Femur (tissue), 1 donor: ENCODE results near the gene JAM2.

ENCODE experiments used
- DNase-seq: peaks from one replicate; pipeline ENCODE4 v3.0.0-alpha.2; 2017

The JAM2 gene

DNA sequence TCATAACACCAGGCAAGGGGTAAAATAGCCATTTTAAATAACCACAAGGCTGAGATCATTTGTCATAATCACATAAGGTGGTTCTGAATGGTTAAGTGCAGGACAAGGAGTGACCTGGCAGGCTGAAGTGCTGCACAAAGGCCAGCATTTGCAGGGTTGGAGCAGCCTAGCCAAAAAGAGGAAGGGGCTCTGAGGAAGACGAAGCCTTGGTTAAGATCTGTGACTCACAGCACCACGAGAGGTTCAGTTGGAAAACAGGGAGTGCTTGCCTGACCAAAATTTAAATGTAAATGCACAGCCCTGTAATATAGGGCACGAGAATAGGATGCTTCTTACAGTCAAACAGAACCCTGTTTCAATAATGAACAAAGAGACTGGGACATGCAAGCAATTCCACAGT, 83.6 kb downstream of the JAM2 start:
- DNase-seq = no peak

DNA sequence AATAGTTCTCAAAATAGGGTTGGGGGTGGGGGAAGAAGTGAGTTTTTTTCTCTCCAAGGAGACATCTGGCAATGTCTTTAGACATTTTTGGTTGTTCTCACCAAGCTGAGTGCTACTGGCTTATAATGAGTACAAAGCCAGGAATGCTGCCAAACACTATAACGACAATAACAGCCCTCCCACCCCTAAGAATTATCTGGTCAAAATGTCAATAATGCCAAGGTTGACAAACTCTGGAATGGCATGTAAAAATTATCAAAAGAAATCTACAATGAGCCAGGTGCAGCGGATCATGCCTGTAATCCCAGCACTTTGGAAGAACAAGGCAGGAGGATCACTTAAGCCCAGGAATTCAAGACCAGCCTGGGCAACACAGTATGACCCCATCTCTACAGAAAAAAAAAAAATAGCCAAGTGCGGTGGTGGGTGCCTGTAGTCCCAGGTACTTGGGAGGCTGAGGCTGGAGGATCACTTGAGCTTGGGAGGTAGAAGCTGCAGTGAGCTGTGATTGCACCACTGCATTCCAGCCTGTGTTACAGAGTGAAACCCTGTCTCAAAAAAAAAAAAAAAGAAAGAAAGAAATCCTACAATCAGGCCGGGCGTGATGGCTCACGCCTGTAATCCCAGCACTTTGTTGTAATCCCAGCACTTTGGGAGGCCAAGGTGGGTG, 93.2 kb downstream of the JAM2 start:
- DNase-seq = no peak

DNA sequence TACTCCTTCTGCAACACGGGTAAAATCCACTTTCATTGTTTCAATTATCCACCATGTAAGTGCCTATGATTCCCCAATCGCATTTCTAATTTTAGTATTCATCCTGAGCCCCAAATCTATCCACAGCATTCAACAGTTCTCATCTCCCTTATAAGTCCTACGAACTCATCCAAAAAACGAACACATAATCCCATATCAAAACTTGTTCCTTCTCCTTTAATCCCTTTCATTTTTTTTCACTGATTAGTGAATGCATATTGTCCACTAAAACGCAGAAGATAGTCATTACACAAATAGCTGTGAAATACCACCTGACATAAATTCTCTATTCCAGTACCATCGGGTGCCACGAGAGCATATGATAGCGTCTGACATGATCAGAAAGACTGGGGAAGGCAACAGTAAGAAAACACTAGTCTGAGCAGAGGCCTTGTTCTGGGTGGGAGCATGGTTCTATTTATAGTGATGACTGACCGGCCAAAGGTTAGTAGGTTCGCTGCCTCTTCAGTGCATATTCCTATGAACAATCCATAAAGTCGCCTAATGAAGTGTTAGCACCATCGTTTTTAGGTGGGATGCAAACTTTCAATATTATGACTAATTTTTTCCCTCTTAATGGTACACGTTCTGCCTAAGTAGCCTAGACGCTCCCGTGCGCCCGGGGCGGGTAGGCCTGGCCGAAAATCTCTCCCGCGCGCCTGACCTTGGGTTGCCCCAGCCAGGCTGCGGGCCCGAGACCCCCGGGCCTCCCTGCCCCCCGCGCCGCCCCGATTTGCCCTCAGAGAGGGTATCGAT, 95.0 kb downstream of the JAM2 start:
- peak; percentile 33 for DNase-seq

DNA sequence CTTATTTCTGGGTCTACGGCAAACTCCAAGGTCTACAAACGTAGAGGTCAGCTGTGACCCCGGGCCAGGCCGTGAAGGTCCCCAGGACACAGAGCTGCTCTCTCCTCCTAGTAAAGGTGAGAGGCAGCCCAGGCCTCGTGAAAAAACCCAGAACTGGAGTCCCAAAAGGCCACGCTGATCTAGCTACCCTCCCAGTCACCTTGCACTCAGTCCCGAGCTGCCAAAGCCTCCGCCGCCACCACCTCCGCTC, 95.5 kb downstream of the JAM2 start:
- DNase-seq = no peak

DNA sequence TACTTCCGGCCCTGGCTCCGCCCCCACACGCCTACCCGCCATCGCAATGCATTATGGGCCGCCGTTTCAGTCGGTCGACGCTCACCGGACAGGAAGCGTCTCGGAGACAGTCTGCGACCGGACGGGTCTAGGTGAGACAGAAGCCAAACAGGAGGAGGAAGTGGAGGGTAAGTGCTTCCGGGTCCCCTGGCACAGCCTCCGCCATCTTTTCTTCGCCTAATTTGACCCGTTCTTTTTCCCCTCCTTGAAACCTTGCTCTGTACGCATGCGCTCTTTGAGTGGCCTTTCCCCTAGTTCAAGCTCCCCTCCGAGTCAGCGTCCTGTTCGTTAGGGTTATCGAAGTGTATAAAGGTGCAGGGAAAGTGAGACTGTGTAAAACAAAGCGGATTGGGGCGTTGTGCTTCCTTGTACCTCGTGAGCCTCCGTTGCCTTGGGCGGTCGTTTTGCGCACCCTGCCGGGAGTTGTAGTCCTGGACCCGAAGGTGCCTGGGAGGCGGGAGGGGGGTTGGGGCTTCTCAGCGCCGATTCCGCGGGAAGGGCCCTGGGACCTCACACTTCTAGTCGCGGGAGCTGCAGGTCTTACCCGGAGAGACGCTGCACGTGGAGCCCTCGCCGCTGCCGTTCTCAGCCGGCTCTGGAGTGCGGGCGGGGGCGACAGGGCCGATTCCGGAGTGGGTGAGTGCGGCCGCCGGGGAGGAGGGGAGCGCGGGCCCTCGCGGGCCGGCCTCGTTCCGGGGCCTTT, 96.0 kb downstream of the JAM2 start, which contains the start of the genes ATP5PF and GABPA:
Gene ATP5PF (minus strand): TSS at position 1 of the 742 bp plus-strand sequence. CDS start 5,110 bp downstream, outside the sequence.
Gene GABPA (plus strand): TSS at position 69 of the 742 bp plus-strand sequence. CDS start 6,627 bp downstream, outside the sequence.
- peak; percentile 97 for DNase-seq

DNA sequence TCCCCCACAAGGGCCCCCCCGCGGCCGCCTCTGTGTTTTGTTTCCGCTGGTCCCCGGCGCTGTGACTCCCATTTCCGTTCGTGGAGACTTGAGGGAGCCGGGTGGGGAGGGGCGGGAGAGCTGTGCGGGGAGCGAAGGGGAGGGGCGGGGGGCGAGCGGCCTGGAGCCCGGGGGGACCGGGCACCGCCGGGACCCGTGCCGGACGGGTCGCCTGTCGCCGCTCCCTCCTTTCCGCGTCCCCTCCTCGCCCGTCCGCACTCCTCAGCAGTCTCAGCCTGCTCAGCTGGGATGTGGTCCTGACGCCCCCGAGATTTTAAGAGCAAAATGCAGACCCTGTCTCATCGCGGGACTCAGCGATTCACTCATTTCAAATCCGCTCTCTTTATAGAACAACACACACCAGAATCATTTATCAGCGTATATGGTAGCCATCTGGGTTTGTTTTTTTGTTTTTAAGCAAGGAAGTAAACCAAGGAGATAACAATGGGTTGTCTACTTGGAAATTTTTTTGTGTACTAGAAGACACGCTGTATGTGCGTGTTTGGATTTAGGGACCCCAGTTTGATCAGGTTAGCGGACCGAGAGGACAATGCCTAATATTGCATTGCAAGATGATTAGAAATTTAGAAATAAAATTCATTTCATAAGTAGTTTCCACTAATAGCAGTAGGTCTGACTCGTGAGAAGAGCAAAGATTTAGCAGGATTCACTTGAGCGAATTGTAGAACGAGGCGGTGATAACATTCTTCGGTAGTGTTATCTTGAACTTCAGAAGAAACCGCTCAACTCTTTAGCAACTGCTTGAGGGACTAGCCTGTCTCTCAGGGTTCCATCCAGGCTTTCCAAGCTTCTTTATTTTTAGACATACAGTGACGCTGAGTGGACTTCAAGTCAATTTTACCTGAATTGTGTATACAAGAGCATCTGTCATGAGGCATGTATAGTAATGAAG, 96.9 kb downstream of the JAM2 start:
- DNase-seq = peak; percentile 92

DNA sequence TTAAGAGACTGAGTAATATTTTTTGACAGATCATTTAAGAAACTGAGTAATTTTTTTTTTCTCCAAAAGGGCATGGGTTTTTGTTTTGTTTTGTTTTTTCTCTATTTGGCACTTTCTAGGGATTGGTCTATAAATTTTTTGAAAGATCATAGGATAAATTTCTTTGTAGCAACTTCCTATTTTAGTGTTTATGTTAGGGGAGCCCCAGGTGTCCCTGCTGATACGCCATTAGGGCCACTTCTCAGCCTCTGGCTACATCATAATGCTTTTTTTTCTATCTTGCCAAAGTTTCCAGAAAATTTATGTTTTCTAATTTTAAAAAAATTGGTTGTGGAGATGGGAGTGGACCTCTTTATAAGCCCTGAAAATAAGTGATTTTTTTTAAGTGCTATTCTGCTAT, 98.4 kb downstream of the JAM2 start:
- no peak for DNase-seq

DNA sequence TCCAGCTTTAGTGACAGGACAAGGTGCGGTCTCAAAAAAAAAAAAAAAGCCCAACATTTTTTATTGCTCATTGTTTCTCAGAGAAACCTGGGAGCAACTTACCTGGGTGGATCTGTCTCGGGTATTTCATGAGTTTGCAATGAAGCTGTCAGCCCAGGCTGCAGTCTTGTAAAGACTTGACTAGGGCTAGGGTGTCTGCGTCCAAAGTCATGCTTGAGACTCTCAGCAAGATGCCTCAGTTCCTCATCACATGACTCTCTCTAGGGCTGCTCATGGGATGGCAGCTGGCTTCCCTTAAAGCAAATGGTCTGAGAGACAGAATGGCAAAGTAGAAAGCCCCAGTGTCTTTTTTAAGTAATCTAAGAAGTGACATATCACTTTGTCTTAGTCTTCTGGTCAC, 103.8 kb downstream of the JAM2 start:
- DNase-seq = no peak

DNA sequence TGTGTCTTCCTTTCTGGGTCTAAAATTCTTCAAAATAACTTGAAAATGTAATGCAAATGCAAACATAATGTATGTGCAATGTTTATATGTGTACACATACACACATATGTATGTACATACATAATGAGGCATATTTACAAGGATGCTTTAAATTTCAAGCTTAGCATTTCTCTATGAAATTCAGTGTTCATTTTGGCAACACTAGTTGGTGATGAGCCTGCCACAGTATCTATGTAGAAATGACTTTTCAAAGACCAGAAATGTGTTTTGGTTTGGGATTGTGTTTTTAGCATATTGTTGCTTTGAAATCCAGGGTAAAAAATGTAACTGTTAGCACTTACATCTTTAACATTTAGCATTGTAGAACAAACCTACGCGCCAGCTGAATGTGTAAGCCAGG, 105.8 kb downstream of the JAM2 start:
- DNase-seq = no peak

DNA sequence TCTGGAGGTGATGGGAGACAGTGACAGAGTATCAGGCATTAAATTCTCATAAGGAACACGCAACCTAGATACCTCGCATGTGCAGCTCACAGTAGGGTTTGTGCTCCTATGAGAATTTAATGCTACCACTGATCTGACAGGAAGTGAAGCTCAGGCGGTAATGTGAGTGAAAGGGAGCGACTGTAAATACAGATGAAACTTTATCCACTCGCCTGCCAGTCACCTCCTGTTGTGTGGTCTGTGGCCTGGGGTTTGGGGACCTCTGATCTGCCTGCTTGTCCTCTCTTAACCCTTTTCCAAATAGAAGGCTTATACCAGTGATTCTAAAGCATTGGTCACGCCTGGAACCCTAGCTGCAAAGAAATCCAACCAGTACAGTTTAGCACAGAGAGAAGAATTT, 111.0 kb downstream of the JAM2 start:
- DNase-seq = peak; percentile 40

DNA sequence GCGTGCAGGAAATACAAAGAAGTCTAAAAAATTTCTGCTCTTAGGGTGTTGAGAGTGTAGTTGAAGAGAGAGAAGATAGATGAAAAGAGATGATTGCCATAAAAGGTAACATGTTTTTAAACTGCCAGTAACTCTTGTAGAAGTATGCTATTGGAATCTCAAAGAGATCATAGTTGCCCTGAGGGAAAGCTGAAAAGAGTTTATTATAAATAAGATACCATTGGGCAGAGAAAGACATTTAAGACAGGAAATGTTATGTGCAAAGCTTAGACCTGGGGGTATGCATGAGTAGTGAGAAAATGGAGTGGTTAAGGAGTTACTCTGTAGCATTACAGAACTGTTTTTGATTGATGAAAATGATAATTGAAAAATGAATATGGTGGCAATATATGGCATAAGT, 113.4 kb downstream of the JAM2 start:
- DNase-seq = no peak

DNA sequence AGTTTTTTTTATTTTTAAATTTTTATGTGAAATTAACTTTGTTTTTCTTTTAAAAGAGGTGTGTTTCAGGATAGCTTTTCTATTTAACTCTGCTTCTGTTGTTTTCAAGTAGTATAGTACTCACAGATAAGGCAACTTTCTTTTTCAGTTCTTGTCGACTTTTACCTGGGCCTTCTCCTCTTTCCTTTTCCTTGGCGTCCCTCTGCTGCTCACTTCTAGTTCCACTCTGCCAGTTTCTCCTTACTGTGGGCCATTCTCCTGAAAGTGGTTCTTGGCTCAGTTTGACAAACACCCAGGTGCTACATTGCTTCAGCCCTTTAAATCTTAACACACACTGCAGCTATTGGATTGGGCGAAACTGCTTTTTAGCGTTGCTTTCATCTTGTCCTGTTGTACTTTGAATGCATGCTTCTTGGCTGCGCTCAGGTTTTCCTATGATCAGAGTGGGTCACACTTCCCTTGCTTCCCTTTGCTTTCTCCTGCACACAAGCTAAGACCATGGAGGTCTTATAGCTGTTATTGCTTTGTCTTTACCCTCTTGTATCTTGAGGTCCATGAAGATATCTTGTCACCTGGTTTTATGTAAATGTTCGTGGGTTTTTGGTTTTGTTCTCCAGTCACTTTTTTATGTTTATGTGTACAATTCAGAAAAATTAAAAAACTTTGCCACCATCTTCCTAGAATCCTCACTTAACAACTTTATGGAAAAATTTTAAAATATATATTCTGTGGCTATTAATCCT, 117.3 kb downstream of the JAM2 start:
- no peak for DNase-seq

DNA sequence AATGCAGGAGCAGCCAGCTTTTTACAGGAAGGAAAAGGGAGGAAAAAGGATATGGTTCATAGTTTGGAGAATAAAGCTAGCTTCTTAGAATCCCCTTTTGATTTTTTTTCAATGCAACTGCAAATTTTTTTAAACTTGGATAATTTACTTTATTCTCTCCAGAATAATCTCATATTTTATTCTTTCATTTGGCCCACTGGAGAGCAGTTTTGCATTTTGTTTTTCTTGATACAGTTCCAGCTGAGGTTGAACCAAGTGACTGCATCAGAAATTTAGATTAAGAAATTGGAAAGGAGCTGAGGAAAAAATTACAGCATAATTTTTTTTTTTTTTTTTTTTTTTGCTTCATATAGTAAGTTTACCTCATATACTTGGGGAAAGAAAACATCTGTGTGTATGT, 118.5 kb downstream of the JAM2 start:
- DNase-seq = no peak

DNA sequence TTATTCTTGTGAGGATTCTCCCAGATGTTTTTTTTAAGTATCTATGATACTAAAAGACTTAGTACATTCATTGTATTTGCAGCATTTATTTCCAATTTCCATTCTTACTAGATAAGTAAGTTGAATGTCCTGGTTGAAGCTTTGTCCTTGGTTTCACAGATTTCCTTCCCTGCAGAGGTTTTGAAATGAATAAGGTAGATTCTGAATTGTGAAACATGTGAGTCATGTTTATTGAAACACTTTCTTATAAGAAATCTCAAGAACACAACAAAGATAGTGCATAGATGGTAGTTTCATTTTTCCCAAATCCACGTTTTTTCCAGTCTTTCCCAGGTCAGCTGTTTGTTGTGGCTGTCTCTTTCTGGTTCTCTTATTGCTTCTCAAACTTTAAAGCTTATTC, 120.5 kb downstream of the JAM2 start:
- DNase-seq = no peak

DNA sequence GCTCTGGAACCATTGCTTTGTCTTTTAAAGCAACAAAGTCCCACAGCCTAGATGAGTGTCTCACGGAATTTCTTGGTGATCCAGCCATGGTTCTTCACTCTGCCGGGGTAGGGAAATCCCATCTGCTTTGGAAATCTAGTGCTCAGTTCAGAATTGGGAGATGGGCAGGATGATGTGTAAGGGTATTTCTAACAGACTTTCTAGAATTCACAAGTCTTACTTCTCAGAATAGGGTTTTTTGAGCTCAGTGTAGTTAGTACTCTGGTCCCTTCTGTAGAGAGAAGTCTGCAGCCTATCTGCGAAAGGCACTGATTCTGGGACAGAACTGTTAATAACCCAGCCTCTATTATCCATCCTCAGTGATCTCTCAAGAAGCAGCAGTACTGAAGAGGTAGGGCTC, 121.0 kb downstream of the JAM2 start:
- no peak for DNase-seq

DNA sequence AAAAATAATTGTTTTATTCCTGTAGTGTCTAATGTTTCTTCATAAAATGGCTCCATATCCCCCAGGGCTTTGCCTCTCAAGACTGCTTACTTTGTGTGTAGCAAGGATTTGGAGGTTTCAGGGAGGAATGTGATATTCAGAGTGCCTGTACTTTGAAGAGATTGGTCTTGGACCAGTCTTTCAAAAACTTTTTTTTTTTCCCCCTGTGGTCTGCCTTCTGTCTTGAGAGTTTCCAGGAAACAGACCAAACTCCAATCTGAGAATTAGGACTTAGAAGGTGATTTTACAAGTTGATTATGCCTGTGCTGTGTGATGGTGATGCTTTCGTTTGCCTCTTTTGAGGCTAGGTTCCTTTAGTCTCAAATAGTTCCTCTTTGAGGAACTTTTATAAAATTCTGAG, 121.6 kb downstream of the JAM2 start:
- DNase-seq = no peak

DNA sequence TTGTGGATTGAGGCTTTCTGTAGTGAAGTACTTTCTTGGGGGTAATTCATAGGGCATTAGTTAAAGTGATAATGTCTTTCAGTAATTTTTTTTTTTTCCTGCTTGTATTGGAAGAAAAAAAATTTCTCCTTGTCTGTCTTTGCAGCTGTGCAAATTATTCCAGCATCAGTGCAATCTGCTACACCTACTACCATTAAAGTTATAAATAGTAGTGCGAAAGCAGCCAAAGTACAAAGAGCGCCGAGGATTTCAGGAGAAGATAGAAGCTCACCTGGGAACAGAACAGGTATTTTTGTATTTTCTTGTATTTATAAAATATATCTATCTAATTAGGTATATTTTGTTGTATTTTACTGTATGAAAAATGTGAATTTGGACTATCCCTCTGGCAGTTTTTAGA, 125.0 kb downstream of the JAM2 start:
- no peak for DNase-seq
